Iris pigment epithelial cell (primary cell): Measurements from ENCODE around the gene THBS3.
A peak's percentile ranks its signal among the peaks of the same experiment; 100 is the strongest.
"Not testable (repeated sequence)": the region's sequence is repeated elsewhere in the genome, so short reads cannot be mapped to it uniquely, and the experiment has no call there.

Experiments used
- DNase-seq: peaks from one replicate; pipeline ENCODE4 v3.0.0-alpha.2; 2011; ENCODE audit warnings: low read depth

THBS3 gene

GRCh38 chr1:155173478-155174323, 34.0 kb downstream of the THBS3 start, which contains the start of gene TRIM46:
TSS of gene TRIM46 (plus strand) at chr1:155173849. CDS start at chr1:155173967, 118 bp downstream.
- peak; percentile 49 for DNase-seq

DNA sequence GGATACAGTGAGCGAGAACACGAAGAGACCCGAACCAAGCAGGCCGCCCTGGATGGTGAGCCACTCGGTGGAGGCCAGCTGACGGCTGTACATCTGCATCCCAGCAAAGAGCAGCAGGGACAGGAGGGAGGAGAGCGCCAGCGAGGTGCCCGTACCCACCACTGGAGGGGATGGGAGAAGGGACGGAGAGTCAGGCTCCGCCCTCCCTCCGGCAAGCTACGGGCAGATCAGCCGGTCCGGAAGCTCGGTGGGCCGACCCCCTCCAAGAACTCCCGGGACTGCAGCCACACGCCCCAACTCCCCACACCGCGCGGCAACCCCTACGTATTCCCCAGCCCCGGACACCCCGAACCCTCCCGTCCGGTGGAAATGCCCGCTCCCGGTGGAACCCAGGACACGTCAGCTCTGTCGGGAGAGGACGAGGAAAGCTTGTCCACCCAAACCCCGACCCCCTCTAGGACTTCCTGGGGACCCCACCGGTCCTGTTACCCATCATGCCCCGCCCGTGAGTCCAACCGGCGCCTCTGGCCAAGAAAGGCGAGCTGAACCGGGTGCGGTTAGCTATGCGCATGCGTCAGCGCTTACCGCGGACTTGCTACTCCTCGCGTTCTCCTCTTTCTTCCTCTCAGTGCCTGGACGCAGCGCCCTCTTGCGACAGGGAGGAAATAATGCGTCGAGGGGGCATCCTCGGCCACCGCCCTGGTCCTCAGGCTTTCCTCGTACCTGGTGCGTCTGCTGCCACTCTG, 34.8 kb downstream of the THBS3 start, which contains the start of gene KRTCAP2:
Gene KRTCAP2 (minus strand): TSS at position 573 of the 746 bp plus-strand sequence. CDS start 80 bp downstream, at position 493.
- peak; percentile 94 for DNase-seq

DNA sequence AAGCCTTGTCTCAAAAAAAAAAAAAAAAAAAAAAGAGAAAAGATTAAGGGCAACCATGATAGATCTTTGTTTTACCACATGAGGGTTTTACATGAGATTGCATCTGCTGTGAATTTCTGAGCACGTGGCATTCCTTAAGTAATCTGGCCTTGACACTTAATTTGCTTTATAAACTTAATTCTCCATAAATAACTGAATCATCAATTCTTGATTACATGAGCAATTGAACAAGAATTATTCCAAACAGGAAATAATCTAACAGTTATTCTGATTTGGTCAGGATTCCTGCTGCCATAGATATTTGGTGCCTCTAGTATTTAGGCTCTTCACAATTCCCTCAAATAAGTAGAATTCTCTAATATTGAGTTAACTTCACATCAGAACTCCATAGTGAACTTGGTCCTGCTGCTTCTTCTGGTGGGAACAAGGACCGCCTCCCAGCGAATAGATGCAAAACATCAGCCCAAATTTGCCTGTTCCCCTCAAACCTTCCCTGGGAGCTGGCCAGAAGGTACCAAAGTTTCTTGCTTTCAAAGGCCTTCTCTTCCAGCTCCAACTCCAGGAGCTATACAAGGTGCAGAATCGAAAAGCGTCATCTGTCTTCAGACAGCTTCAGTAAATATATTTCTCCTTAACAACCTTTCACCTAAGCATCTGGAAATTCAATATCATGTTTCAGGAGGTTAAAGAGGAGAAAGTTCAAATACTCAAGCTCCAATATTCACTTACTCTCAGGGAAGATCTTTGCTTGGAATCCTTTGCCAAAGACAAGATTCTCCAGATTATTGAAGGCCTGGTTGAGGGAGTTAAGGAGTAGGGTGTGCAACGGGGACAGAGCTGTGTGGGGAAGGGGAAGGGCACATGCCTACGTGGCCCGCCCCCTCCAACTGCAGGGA, 35.6 kb downstream of the THBS3 start:
- no peak for DNase-seq

DNA sequence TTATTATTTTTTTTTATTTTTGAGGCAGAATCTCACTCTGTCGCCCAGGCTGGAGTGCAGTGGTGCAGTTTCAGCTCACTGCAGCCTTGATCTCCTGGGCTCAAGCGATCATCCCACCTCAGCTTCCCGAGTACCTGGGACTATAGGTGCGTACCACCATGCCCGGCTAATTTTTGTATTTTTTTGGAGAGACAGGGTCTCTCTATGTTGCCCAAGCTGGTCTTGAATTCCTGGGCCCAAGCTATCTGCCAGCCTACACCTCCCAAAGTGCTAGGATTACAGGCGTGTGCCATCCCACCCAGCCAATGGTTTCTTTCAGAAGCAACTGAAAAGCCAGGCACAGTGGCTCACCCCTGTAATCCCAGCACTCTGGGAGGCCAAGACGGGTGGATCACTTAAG, 36.9 kb downstream of the THBS3 start:
- DNase-seq, result no peak

GRCh38 chr1:155170101-155170785, 37.5 kb downstream of the THBS3 start:
- DNase-seq, result no peak

DNA sequence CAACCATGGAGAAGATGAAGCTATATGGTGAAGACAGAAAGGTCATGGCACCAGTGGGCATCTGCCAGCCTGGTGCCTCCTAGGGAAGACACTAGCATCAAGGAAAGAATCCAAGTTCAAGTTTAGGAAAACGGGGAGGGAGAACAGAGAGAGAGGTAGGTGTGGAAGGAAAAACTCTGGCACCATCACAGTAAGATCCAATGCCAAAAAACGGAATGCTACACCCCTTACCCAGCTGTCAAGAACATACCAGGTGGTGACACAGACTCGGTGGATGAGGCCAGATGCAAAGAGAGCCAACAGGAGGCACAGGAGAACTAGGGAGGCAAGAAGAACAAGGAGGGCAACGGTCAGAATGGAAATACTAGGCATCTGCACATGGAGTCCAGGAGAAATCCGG, 38.2 kb downstream of the THBS3 start:
- DNase-seq, result no peak

DNA sequence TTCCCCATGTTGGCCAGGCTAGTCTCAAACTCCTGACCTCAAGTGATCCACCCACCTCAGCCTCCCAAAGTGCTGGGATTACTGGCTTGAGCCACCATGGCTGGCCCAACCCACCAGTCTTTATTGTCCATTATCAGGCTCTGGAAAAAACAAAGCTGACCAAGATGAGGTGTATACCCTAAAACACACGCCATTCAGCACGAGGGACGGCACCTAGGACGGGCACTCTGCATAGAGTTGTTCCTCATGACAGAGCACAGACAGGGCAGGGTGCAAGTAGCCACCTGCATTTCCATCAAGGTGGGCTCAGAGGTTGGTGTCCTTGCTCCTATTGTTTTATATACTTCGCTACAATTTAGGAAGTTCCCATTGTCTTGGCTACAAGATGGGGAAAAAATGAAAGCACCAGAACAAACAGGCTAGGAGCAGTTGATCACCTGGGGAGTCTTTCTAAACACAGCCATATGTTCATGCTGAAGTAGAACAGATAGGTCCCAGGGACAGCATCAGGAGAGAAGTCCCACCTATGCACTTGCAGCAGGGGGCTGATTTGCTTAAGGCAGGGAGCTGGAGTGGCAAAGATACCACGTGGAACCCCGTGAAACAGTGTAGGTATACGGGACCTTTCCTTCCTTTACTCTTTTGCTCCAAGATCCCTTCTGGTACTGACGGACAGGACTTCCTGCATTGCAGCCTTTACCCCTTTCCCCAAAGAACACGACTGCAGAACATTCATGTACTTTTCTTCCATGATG, 39.1 kb downstream of the THBS3 start:
- DNase-seq, result no peak

DNA sequence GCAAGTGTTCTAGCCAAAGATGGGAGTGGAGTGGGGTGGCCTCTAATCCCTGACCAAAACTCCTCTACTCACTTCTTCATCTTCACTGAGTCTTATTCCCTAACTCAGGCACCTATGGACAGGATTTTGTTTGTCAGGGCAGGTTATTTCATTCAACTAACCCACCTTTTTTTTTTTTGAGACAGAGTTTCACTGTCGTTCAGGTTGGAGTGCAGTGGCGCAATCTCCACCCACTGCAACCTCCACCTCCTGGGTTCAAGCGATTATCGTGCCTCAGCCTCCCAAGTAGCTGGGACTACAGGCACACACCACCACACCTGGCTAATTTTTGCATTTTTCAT, 39.6 kb downstream of the THBS3 start:
- DNase-seq, result not testable (repeated sequence)

DNA sequence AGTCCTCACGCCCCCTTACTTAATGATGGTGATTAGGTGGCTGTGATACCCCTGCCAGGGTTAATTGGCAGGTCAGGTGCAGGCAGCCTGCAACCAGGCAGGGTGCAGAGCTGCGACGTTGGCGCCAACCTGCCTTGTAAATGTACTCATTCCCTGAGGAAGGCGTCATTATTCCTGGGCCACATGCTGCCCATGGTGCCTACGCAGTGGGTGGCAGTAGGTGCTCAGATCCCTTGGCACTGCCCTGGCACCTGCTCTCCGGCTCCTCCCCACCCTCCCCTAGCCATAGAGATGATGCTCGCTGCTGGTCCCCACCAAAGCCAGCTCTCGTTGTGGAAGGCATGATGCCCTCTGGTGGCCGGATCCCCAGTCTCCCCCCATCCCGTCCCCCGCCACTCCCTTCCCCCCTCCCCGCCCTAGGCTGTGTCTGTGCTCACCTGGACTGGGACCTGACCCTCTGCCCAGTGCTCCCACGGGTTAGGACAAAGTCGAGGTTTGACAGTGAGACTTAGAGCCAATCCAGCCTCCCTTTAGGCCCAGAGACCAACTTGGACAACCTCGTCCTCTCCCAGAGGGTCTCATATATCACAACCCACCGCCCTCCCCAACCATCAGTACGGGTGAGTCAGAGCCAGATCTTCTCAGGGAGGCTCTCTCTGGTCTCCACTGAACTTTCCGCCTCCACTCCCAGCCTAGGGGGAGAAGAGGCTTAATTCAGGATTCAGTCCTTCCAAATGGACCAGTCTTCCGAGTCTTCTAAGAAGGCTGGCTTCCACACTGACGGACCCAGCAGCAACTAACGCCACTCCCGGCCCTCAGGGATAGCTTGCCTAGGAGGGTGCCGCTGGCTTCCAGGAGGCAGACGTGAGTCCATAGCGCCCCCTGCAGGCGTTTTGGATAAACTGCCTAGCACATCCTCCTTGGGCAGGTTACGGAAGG, 40.3 kb downstream of the THBS3 start:
- peak; percentile 69 for DNase-seq

DNA sequence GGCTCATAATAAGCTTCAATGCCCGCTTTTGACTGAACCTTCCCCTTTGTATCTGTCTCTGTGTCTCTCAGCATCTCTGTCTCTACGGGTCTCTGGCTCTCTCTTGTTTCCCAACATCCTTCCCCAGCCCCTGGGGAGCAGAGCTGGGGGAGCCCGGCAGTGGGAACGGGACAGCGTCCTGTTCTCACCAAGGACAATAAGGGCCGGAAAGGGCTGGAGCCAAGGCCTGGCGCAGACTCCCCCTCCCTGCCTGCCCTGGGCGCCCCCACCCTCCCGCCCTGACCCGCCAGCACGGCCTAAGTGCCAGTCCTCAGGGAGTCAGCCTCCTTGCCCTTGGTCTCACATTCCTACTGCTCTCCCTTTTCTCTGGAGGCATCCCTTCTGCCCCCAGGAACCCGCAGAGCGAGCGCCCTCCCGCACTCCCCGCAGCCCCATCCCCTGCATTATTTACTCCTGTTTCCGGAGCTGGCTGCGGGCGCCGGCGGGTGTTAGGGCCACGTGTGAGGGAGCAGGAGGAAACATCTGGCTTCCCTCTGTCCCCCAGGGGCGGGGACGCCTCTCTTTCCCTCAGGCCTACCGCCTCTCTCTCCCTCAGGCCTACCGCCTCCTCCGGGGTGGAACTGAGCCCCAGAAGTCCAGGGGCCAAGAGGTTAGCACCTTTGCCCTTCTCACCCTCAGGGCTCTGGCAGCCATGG, 41.1 kb downstream of the THBS3 start:
- DNase-seq, result no peak

DNA sequence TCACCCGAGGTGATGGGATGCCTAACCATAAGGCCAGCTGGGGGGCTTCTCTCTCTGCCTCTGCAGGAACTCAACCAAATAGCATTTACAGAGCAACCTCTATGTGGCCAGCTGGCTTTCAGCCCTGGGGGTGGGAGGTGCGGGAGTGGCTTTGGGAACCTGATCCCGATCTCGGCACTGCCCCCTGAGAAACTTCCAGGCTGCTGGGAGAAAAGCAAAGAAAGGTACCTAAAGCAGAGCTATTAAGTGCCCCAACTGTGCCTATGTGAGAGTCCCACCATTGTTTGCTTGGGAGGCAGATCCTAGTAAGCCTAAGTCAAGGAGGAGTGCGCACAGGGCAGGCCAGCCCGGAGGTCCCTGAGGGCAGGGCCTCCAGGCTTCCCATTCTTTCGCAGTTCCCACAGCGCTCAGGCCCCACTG, 41.6 kb downstream of the THBS3 start:
- DNase-seq, result no peak

GRCh38 chr1:155164625-155165024, 43.1 kb downstream of the THBS3 start:
- DNase-seq, result not testable (repeated sequence)

GRCh38 chr1:155163785-155164184, 43.9 kb downstream of the THBS3 start:
- not testable (repeated sequence) for DNase-seq

- DNase-seq, result not testable (repeated sequence)
Observed at GRCh38 chr1:155162631-155163030, 45.1 kb downstream of the THBS3 start.

- no peak for DNase-seq
Observed at GRCh38 chr1:155160128-155160527, 47.6 kb downstream of the THBS3 start.

- no peak for DNase-seq
Observed at GRCh38 chr1:155158991-155159390, 48.7 kb downstream of the THBS3 start.

GRCh38 chr1:155155996-155156643, 51.6 kb downstream of the THBS3 start:
- DNase-seq, result not testable (repeated sequence)
